ENCODE measurements around the gene ELP4. TPM values are rescaled to one million over a fixed set of nuclear protein-coding genes. Genes with fewer than 3 reads are reported as not detected.

Gene ELP4
- total RNA-seq, 1 experiment from 2014 or later: 19.4 TPM

DNA sequence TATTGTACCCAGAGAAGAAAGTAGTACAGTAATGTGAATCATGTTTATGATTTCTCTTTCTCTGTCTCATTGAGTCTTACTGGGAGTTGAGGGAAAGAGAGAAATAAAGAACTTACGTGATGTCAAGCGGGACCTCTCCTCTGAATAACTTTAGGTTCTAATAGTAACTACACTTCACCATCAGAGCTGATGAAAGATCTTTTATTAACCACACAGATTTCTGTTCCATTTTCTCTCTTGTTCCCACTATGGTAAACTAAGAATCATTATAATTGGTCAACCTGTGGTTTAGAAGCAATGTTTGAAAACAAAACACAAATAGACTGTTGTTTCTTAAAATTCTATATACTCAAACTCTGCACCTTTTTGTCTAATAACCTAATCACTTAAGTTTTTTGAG is 142.3 kb downstream of the ELP4 start:
- POLR2A ChIA-PET (ENCODE audit: unreplicated experiment): no interaction called here
- H3K9me3 ChIP-seq (ENCODE audit: low read length): no peaks in the 10 kb centered on the region
- BruUV-seq (replicated peaks): no TSS peak
- no peak overlapping the region for H3K4me2 ChIP-seq (ENCODE audit: low read length)
- DNase-seq (no peak), ATAC-seq (no peak)
- H4K20me1 ChIP-seq (ENCODE audit: low read length): no peaks in the 10 kb centered on the region
- intact Hi-C loops (cut with micrococcal nuclease): no loop called here
- H3K79me2 ChIP-seq (ENCODE audit: low read length): no peaks in the 10 kb centered on the region
- H3K36me3 ChIP-seq (ENCODE audit: low read depth, low read length): no peaks in the 10 kb centered on the region
- no peak overlapping the region for H3K4me3 ChIP-seq (ENCODE audit: low read length)
- CTCF ChIA-PET: no interaction called here
- no peaks in the 10 kb centered on the region for H3K27me3 ChIP-seq (ENCODE audit: low read length)
- peaks cover 24% of the 10 kb centered on the region for H3K4me1 ChIP-seq (ENCODE audit: insufficient read depth, low read length)
- H2AFZ ChIP-seq (ENCODE audit: low read length): no peak overlapping the region
- TF ChIP-seq EZH2phosphoT487 (IDR thresholded peaks at IDR 0.05; ENCODE audit: borderline replicate concordance, low read length) (no peak), EZH2 (IDR thresholded peaks at IDR 0.05; ENCODE audit: low read length, unreplicated experiment) (no peak)
- TF ChIP-seq, protein P1, sequence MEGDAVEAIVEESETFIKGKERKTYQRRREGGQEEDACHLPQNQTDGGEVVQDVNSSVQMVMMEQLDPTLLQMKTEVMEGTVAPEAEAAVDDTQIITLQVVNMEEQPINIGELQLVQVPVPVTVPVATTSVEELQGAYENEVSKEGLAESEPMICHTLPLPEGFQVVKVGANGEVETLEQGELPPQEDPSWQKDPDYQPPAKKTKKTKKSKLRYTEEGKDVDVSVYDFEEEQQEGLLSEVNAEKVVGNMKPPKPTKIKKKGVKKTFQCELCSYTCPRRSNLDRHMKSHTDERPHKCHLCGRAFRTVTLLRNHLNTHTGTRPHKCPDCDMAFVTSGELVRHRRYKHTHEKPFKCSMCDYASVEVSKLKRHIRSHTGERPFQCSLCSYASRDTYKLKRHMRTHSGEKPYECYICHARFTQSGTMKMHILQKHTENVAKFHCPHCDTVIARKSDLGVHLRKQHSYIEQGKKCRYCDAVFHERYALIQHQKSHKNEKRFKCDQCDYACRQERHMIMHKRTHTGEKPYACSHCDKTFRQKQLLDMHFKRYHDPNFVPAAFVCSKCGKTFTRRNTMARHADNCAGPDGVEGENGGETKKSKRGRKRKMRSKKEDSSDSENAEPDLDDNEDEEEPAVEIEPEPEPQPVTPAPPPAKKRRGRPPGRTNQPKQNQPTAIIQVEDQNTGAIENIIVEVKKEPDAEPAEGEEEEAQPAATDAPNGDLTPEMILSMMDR (conservative IDR thresholded peaks at IDR 0.05; ENCODE audit: low read depth, low read length): no peak
- H3F3A ChIP-seq (ENCODE audit: low read length, unreplicated experiment): no peaks in the 10 kb centered on the region
- no peaks in the 10 kb centered on the region for H3K9me2 ChIP-seq (replicated peaks; ENCODE audit: low read length)
- H3K9ac ChIP-seq (ENCODE audit: low read length): no peak overlapping the region
- H3K27ac ChIP-seq (ENCODE audit: low read length): no peak overlapping the region

DNA sequence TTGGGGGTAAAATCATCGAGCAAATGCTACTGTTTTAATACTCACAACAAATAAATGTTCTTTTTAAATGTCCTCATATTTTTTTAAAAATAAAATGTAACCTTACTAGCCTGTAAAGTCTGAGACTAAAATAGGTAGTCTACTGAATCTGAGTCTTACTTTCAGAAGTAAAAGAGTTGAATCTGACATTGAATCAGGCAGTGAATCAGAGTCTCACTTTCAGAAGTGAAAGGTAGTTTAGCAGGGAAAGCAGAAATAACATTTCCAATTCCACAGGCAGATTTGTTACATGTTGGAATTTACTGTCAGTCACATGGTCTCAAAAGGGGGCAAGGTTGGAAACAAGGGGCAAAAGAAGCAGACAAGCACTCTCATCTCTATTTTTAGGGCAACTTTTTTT is 143.0 kb downstream of the ELP4 start:
- intact Hi-C loops (cut with micrococcal nuclease): no loop called here
- CTCF ChIA-PET: no interaction called here
- Histone ChIP-seq H3K4me2 (ENCODE audit: low read length) (no peak overlapping the region), H3K9me3 (ENCODE audit: low read length) (no peaks in the 10 kb centered on the region), H3K9ac (ENCODE audit: low read length) (no peak overlapping the region), H3K27ac (ENCODE audit: low read length) (no peak overlapping the region), H3K4me1 (ENCODE audit: insufficient read depth, low read length) (peaks cover 24% of the 10 kb centered on the region), H2AFZ (ENCODE audit: low read length) (no peak overlapping the region), H4K20me1 (ENCODE audit: low read length) (no peaks in the 10 kb centered on the region), H3K4me3 (ENCODE audit: low read length) (no peak overlapping the region), H3K36me3 (ENCODE audit: low read depth, low read length) (no peaks in the 10 kb centered on the region), H3K27me3 (ENCODE audit: low read length) (no peaks in the 10 kb centered on the region), H3K9me2 (replicated peaks; ENCODE audit: low read length) (no peaks in the 10 kb centered on the region), H3K79me2 (ENCODE audit: low read length) (no peaks in the 10 kb centered on the region), H3F3A (ENCODE audit: low read length, unreplicated experiment) (no peaks in the 10 kb centered on the region)
- TF ChIP-seq, protein P1 (conservative IDR thresholded peaks at IDR 0.05; ENCODE audit: low read depth, low read length): no peak
- TF ChIP-seq EZH2phosphoT487 (IDR thresholded peaks at IDR 0.05; ENCODE audit: borderline replicate concordance, low read length): no peak
- TF ChIP-seq EZH2 (IDR thresholded peaks at IDR 0.05; ENCODE audit: low read length, unreplicated experiment): no peak
- BruUV-seq (replicated peaks): no TSS peak
- no peak for DNase-seq
- POLR2A ChIA-PET (ENCODE audit: unreplicated experiment): no interaction called here
- no peak for ATAC-seq

DNA sequence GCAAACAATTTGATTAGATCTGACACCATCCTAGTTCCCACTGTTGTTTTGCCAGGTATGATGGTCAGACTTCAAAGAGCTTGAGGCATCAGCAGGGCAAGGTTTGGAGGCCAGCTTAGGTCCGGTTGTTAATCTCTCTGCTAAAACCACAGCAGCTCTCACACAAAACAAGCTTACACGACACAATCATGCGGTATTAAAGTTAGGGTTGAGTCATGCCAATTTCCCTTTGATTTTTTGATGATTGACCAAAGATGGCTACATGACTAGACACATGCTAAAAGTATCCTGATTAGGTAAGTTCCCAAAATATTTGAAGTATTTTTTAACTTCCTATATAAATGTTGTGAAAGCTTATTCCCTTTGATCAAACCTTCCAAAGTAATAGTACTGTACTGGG is 145.9 kb downstream of the ELP4 start:
- no TSS peak for BruUV-seq (replicated peaks)
- no peaks in the 10 kb centered on the region for H3K27me3 ChIP-seq (ENCODE audit: low read length)
- H3K27ac ChIP-seq (ENCODE audit: low read length): peak overlapping the region; percentile 55
- H3K4me3 ChIP-seq (ENCODE audit: low read length): no peak overlapping the region
- ATAC-seq: peak; percentile 71
- POLR2A ChIA-PET (ENCODE audit: unreplicated experiment): no interaction called here
- H3F3A ChIP-seq (ENCODE audit: low read length, unreplicated experiment): no peaks in the 10 kb centered on the region
- H2AFZ ChIP-seq (ENCODE audit: low read length): no peak overlapping the region
- H3K9ac ChIP-seq (ENCODE audit: low read length): no peak overlapping the region
- intact Hi-C loops (cut with micrococcal nuclease): no loop called here
- H3K4me2 ChIP-seq (ENCODE audit: low read length): peak overlapping the region; percentile 27
- peaks cover 24% of the 10 kb centered on the region for H3K4me1 ChIP-seq (ENCODE audit: insufficient read depth, low read length)
- H3K79me2 ChIP-seq (ENCODE audit: low read length): no peaks in the 10 kb centered on the region
- no peaks in the 10 kb centered on the region for H3K9me2 ChIP-seq (replicated peaks; ENCODE audit: low read length)
- no peaks in the 10 kb centered on the region for H4K20me1 ChIP-seq (ENCODE audit: low read length)
- peak; percentile 82 for DNase-seq
- CTCF ChIA-PET: interaction anchor here (0.6 to 0.7 kb wide), 2 partner anchors 9 to 216 kb away, joined by 3 to 5 read pairs; no protein-coding TSS in a partner anchor
- no peak for TF ChIP-seq EZH2phosphoT487 (IDR thresholded peaks at IDR 0.05; ENCODE audit: borderline replicate concordance, low read length)
- H3K36me3 ChIP-seq (ENCODE audit: low read depth, low read length): no peaks in the 10 kb centered on the region
- H3K9me3 ChIP-seq (ENCODE audit: low read length): no peaks in the 10 kb centered on the region

All from PC-3 (cell line).